Measurements from ENCODE around the gene TRIP13. TPM values are rescaled to one million over a fixed set of nuclear protein-coding genes. Genes with fewer than 3 reads are reported as not detected.

Gene TRIP13
- total and polyA plus RNA-seq, 9 of the 15 experiments (the other 6 are each of a cell fraction or from before 2014, with no cell fraction given) = 24.1 to 116 (median 53.2) TPM

- TF ChIP-seq PRMT5 (CRISPR knock-in tag; IDR thresholded peaks at IDR 0.05) = no peak
- TF ChIP-seq KLF10 (CRISPR knock-in tag; IDR thresholded peaks at IDR 0.05) = no peak
- no peak for TF ChIP-seq E2F6 (IDR thresholded peaks at IDR 0.05; ENCODE audit: borderline replicate concordance in 1 of 2, extremely low read depth in 1 of 2, insufficient read depth in 1 of 2, insufficient read length in 1 of 2, low read depth in 1 of 2, low read length in 1 of 2, poor library complexity in 1 of 2, severe bottlenecking in 1 of 2)
- no peak for TF ChIP-seq ZNF766 (CRISPR knock-in tag; conservative IDR thresholded peaks at IDR 0.05)
- peak; percentile 68; the same call in 1 of the 2 replicates for TF ChIP-seq ATF3 (IDR thresholded peaks at IDR 0.05)
- TF ChIP-seq ATF3 (CRISPR knock-in tag; conservative IDR thresholded peaks at IDR 0.05) = no peak
- TF ChIP-seq SRSF1 (IDR thresholded peaks at IDR 0.05; ENCODE audit: low read depth, low read length) = no peak
- TF ChIP-seq TBP (optimal IDR thresholded peaks at IDR 0.05; ENCODE audit: low read depth, low read length) = no peak
- TF ChIP-seq HDAC2 (IDR thresholded peaks at IDR 0.05) = no peak
- no peak for TF ChIP-seq SMC3 (conservative IDR thresholded peaks at IDR 0.05; ENCODE audit: insufficient read depth, low read depth, low read length)
- TF ChIP-seq ZNF384 (IDR thresholded peaks at IDR 0.05; ENCODE audit: low read depth, low read length) = no peak
- no peak for TF ChIP-seq PRDM10 (IDR thresholded peaks at IDR 0.05; ENCODE audit: partially characterized antibody)
- TF ChIP-seq IRF9 (tag; IDR thresholded peaks at IDR 0.05) = no peak
- TF ChIP-seq ATF7 (IDR thresholded peaks at IDR 0.05) = peak; percentile 49; the same call in 1 of the 2 replicates
- no peak for TF ChIP-seq NFE2 (IDR thresholded peaks at IDR 0.05; ENCODE audit: low read depth)
- TF ChIP-seq CBFA2T2 (conservative IDR thresholded peaks at IDR 0.05) = no peak
- no peak for TF ChIP-seq DEAF1 (CRISPR knock-in tag; IDR thresholded peaks at IDR 0.05)
- no peak for TF ChIP-seq PRPF4 (IDR thresholded peaks at IDR 0.05; ENCODE audit: insufficient read depth, low read depth, low read length, poor library complexity, severe bottlenecking)
Observed at GRCh38 chr5:948472-949274, 56.0 kb downstream of the TRIP13 start (continued).

All from K562 (cell line).